ENCODE measurements around the gene KCTD3. TPM values are rescaled to one million over a fixed set of nuclear protein-coding genes. Genes with fewer than 3 reads are reported as not detected.

Gene KCTD3
- total and polyA plus RNA-seq, 2 of the 13 experiments (the other 11 are each of a cell fraction or from before 2014, with no cell fraction given): 49.8 to 68.1 TPM

- TF ChIP-seq CC2D1A (CRISPR knock-in tag; IDR thresholded peaks at IDR 0.05): no peak
- peak; percentile 42 for TF ChIP-seq RBM39 (IDR thresholded peaks at IDR 0.05; ENCODE audit: low read depth, low read length, poor library complexity, severe bottlenecking)
- TF ChIP-seq ZNF138 (CRISPR knock-in tag; IDR thresholded peaks at IDR 0.05; ENCODE audit: low read depth): no peak
- no peak for TF ChIP-seq SP1 (IDR thresholded peaks at IDR 0.05)
- no peak for TF ChIP-seq SP1 (CRISPR knock-in tag; IDR thresholded peaks at IDR 0.05)
- 0 out of 2 replicates have a peak, but pooled peaks have one; percentile 29 for TF ChIP-seq ZNF30 (CRISPR knock-in tag; IDR thresholded peaks at IDR 0.05)
- 0 out of 2 replicates have a peak, but pooled peaks have one; percentile 39 for TF ChIP-seq ZNF44 (CRISPR knock-in tag; IDR thresholded peaks at IDR 0.05)
- TF ChIP-seq ZNF773 (CRISPR knock-in tag; IDR thresholded peaks at IDR 0.05; ENCODE audit: borderline replicate concordance): peak; percentile 13; the same call in 1 of the 2 replicates
- TF ChIP-seq ZNF549 (CRISPR knock-in tag; IDR thresholded peaks at IDR 0.05): no peak
- TF ChIP-seq ZNF335 (CRISPR knock-in tag; IDR thresholded peaks at IDR 0.05): no peak
- 0 out of 2 replicates have a peak, but pooled peaks have one; percentile 9 for TF ChIP-seq ZBTB43 (CRISPR knock-in tag; conservative IDR thresholded peaks at IDR 0.05)
- TF ChIP-seq ZNF329 (CRISPR knock-in tag; IDR thresholded peaks at IDR 0.05; ENCODE audit: low read depth): 0 out of 2 replicates have a peak, but pooled peaks have one; percentile 17
- no peak for TF ChIP-seq TEAD3 (CRISPR knock-in tag; optimal IDR thresholded peaks at IDR 0.05; ENCODE audit: borderline replicate concordance)
- TF ChIP-seq SPEN (CRISPR knock-in tag; IDR thresholded peaks at IDR 0.05; ENCODE audit: low read depth): peak; percentile 41; the same call in 1 of the 2 replicates
- no peak for TF ChIP-seq ZNF3 (CRISPR knock-in tag; IDR thresholded peaks at IDR 0.05)
- TF ChIP-seq ZNF513 (CRISPR knock-in tag; conservative IDR thresholded peaks at IDR 0.05): no peak
- peak; percentile 18; the same call in 1 of the 2 replicates for TF ChIP-seq HBP1 (CRISPR knock-in tag; IDR thresholded peaks at IDR 0.05; ENCODE audit: low read depth)
- TF ChIP-seq ZNF879 (CRISPR knock-in tag; IDR thresholded peaks at IDR 0.05): peak; percentile 32; the same call in 1 of the 2 replicates
- no peak for TF ChIP-seq ZNF260 (CRISPR knock-in tag; IDR thresholded peaks at IDR 0.05; ENCODE audit: borderline replicate concordance, low read depth)
- TF ChIP-seq HNRNPH1 (optimal IDR thresholded peaks at IDR 0.05; ENCODE audit: low read depth, low read length): no peak
- no peak for TF ChIP-seq MAFK (conservative IDR thresholded peaks at IDR 0.05 in 1 of 2, IDR thresholded peaks at IDR 0.05 in 1 of 2; ENCODE audit: low read length in 2 of 2)
- TF ChIP-seq ZNF614 (CRISPR knock-in tag; IDR thresholded peaks at IDR 0.05; ENCODE audit: borderline replicate concordance): no peak
- no peak for TF ChIP-seq STAT6 (CRISPR knock-in tag; IDR thresholded peaks at IDR 0.05; ENCODE audit: borderline replicate concordance)
- no peak for TF ChIP-seq ZFP90 (CRISPR knock-in tag; IDR thresholded peaks at IDR 0.05; ENCODE audit: borderline replicate concordance)
These were observed 591 bp downstream of the KCTD3 start (continued) for GRCh38 chr1:215567491-215568298.

Measured in HepG2 (cell line).